BLaER1 treated with 17β-estradiol and CSF1 and Interleukin-3, amounts not matched to agents 10 nM and 100 nM (cell line): ENCODE results near the gene RARB.
A peak's percentile ranks its signal among the peaks of the same experiment; 100 is the strongest.

Experiments
- H3K27ac ChIP-seq, 11 experiments: shearing (Covaris generic); formaldehyde crosslinking; 2 replicates each; pipeline ENCODE4 v1.8.1; 2022
- H3K27me3 ChIP-seq, 11 experiments: shearing (Covaris generic); formaldehyde crosslinking; 2 replicates each; pipeline ENCODE4 v1.8.1; 2022
- H3K36me3 ChIP-seq, 11 experiments: shearing (Covaris generic); formaldehyde crosslinking; 2 replicates each; pipeline ENCODE4 v1.8.1; 2022
- H3K4me1 ChIP-seq, 10 experiments: shearing (Covaris generic); formaldehyde crosslinking; 2 replicates each; pipeline ENCODE4 v1.8.1; 2022
- H3K4me2 ChIP-seq, 11 experiments: shearing (Covaris generic); formaldehyde crosslinking; 2 replicates each; pipeline ENCODE4 v1.8.1; 2022
- H3K4me3 ChIP-seq, 10 experiments: shearing (Covaris generic); formaldehyde crosslinking; 2 replicates each; pipeline ENCODE4 v1.8.1; 2022
- H3K9ac ChIP-seq, 11 experiments: shearing (Covaris generic); formaldehyde crosslinking; 2 replicates each; pipeline ENCODE4 v1.8.1; 2022
- H3K9me3 ChIP-seq, 11 experiments: shearing (Covaris generic); formaldehyde crosslinking; replicated peaks in 1 of 11; 2 replicates each; pipeline ENCODE4 v1.8.1; 2022
- H4K20me1 ChIP-seq, 11 experiments: shearing (Covaris generic); formaldehyde crosslinking; 2 replicates each; pipeline ENCODE4 v1.8.1; 2022
- Cebpa-rat ChIP-seq, 11 experiments: shearing (Covaris generic); IDR thresholded peaks; 2 replicates each; pipeline ENCODE4 v1.8.1; 2022

RARB gene

DNA sequence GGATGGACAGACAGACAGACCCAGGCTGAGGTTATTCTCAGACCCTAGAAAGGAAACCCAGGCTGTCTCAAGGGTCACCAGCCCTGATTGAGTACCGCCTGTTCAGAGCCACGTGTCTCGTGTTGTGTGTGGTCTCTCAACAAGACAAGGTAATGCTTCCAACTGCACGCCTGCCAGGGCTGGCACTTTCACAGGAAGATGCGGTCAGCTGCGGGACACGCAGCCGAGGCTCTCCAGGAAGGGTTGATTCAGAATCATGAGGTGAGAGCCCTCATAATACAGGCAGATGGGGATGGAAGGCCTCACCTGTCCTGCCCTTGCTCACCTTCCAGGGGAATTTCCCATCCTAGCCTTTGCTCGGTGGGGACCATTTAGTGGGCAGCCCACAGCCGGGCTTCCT, 155.3 kb downstream of the RARB start:
- Histone ChIP-seq H3K9me3 (peaks cover 0 to 5% (median 0%) of the 10 kb centered on the region in 11 experiments; a peak in 2 of 22 replicates), H3K27me3 (no peaks in the 10 kb centered on the region), H3K4me2 (no peak overlapping the region), H3K4me1 (peaks cover under 1 to 37% (median 18%) of the 10 kb centered on the region in 10 experiments; a peak in 16 of 20 replicates), H3K27ac (peak overlapping the region in 1 of 11 experiments; percentile 64; a peak in 2 of 22 replicates), H3K36me3 (no peaks in the 10 kb centered on the region), H4K20me1 (no peaks in the 10 kb centered on the region), H3K9ac (no peak overlapping the region), H3K4me3 (no peak overlapping the region)
- no peak for TF ChIP-seq Cebpa-rat (IDR thresholded peaks at IDR 0.05)

DNA sequence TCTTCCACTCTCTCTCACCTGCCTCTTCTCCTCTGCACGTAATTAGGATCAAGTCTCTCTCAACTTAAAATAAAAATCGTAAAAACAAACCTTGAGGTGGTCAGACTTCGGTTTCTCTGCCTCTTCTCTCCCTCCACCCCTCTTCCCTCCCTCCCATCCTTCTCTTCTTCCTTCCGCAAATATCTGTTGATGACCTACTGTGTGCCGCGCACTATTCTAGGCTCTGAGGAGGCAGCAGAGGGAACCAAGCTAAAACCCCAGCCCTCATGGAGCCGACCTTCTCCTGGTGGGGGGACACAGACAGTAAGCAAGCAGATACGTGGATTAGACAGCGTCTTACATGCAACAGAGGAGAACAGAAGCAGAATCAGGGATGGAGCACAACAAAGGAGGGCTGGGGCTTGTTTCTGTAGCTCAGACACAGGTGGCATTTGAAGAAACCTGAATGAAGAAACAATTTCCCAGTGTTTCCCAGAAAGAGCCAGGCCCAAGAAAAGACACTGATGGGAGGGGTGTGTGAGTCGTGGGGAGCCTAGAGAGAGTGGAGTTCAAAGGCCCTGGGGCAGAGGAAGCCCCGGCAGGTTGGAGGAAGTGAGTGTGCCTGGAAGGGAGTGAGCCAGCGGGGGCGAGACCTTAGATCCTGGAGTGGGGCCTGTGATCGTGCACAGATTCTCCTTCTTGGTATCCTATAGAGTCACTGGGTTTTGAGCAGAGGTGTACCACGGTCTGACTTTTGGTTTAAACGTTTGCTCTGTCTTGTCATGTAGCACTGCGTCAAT, 156.1 kb downstream of the RARB start:
- Histone ChIP-seq H3K4me2 (no peak overlapping the region; a peak in 1 of 22 replicates), H3K4me1 (peaks cover 8 to 45% (median 26%) of the 10 kb centered on the region in 10 experiments), H3K4me3 (no peak overlapping the region), H3K36me3 (no peaks in the 10 kb centered on the region), H3K27ac (no peak overlapping the region), H4K20me1 (no peaks in the 10 kb centered on the region), H3K9me3 (peaks cover 0 to 5% (median 0%) of the 10 kb centered on the region in 11 experiments; a peak in 2 of 22 replicates), H3K9ac (no peak overlapping the region), H3K27me3 (no peaks in the 10 kb centered on the region)
- no peak for TF ChIP-seq Cebpa-rat (IDR thresholded peaks at IDR 0.05)

DNA sequence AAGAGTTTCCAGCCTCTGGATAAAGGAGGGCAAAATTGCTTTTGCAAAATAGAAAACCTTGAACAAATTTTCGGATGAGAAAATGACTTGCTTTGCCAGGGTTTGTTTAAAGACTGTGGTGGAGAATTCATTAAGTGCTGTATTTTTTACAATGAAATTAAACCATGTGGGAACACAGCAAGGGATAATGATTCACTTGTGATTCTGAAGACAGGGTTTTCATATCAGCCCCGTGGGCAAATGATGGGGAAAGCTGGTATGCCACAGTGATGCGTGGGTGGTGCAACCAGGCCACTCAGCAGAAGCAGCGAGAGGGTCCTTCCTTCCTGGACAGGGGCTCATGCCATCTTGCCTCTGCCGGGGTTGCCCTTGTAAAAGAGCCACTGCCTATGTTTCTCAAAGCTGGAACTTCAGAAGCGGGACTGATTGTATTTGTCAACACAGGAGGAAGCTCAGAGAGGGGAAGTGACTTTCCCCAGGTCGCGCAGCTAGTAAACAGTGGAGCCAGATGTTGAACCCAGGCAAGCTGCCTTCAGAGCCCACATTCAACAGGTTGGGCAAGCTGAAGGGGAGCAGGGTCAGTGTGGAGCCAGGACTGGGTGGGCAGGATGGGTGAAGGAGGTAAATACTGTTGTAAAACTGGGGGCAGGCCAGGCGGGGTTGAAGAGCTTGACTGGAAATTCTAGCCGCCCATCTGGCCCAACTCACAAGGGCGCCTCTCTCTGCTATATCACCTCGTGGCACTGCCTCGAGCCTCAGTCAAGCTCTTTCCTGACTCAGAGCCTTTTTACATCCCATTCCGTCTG, 157.5 kb downstream of the RARB start:
- Histone ChIP-seq H3K4me1 (peaks cover 18 to 59% (median 37%) of the 10 kb centered on the region in 10 experiments), H3K4me3 (no peak overlapping the region), H3K9ac (no peak overlapping the region; a peak in 1 of 22 replicates), H4K20me1 (no peaks in the 10 kb centered on the region), H3K36me3 (no peaks in the 10 kb centered on the region), H3K9me3 (peaks cover 0 to 5% (median 0%) of the 10 kb centered on the region in 11 experiments; a peak in 2 of 22 replicates), H3K27ac (0 out of 22 replicates have a peak overlapping the region, but pooled peaks of 1 of the 11 experiments have one; percentile 3), H3K27me3 (no peaks in the 10 kb centered on the region), H3K4me2 (peak overlapping the region in 5 of 11 experiments; percentile 1 to 33 (median 11); a peak in 7 of 22 replicates)
- TF ChIP-seq Cebpa-rat (IDR thresholded peaks at IDR 0.05), result no peak

DNA sequence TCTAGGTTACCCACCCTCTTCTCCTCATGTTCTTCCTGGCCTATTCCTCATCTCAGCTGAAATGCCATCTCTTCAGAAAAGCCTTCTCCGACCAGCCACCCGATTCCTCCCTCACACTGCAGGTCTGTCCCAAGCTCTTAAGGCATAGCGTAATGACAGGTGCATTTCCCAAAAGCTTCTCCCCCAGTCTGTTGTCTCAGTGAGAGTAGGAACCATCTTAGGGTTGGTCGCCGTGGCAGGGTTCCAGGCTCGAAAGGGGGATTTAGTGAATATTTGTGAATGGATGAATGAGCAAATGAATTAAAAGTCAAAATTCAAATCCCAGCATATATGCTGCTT, 158.1 kb downstream of the RARB start:
- Histone ChIP-seq H3K9me3 (peaks cover 0 to 5% (median 0%) of the 10 kb centered on the region in 11 experiments; a peak in 2 of 22 replicates), H3K4me1 (peaks cover 18 to 65% (median 37%) of the 10 kb centered on the region in 10 experiments), H3K36me3 (no peaks in the 10 kb centered on the region), H3K4me3 (no peak overlapping the region), H3K27ac (no peak overlapping the region), H3K27me3 (no peaks in the 10 kb centered on the region), H3K9ac (no peak overlapping the region), H3K4me2 (no peak overlapping the region), H4K20me1 (no peaks in the 10 kb centered on the region)
- no peak for TF ChIP-seq Cebpa-rat (IDR thresholded peaks at IDR 0.05)

- no peak for TF ChIP-seq Cebpa-rat (IDR thresholded peaks at IDR 0.05)
- Histone ChIP-seq H3K9ac (no peak overlapping the region), H3K4me1 (peaks cover 18 to 62% (median 37%) of the 10 kb centered on the region in 10 experiments), H3K36me3 (no peaks in the 10 kb centered on the region), H3K9me3 (peaks cover 0 to 5% (median 0%) of the 10 kb centered on the region in 11 experiments; a peak in 2 of 22 replicates), H3K27me3 (no peaks in the 10 kb centered on the region), H3K4me2 (no peak overlapping the region), H3K4me3 (no peak overlapping the region), H4K20me1 (no peaks in the 10 kb centered on the region), H3K27ac (no peak overlapping the region; a peak in 2 of 22 replicates)
These were observed 158.5 kb downstream of the RARB start for GRCh38 chr3:25586553-25586952.

DNA sequence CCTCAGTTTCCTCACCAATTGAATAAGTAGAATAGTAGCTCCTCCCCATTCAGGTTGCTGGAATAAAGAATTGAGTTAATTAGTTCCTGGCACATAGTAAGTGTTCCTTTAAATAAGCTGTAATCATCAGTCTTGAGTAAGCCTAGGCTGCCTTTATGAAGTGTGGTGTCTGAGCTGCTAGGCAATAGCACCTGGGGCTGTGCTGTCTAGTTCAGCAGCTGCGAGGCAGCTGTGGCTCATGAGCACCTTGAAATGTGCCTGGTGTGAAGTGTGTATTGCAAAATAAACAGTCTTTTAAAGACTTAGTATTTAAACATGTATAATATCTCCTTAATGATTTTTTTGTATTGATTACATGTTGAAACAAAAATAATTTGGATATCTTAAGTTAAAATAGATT, 159.0 kb downstream of the RARB start:
- H3K27me3 ChIP-seq, result no peaks in the 10 kb centered on the region
- peaks cover 15 to 56% (median 34%) of the 10 kb centered on the region in 10 experiments for H3K4me1 ChIP-seq
- no peaks in the 10 kb centered on the region for H3K36me3 ChIP-seq
- no peak for TF ChIP-seq Cebpa-rat (IDR thresholded peaks at IDR 0.05)
- H4K20me1 ChIP-seq, result no peaks in the 10 kb centered on the region; a peak in 1 of 22 replicates
- H3K9ac ChIP-seq, result no peak overlapping the region
- peaks cover 0 to 5% (median 0%) of the 10 kb centered on the region in 11 experiments; a peak in 2 of 22 replicates for H3K9me3 ChIP-seq
- no peak overlapping the region for H3K4me3 ChIP-seq
- no peak overlapping the region; a peak in 2 of 22 replicates for H3K27ac ChIP-seq
- H3K4me2 ChIP-seq, result no peak overlapping the region

DNA sequence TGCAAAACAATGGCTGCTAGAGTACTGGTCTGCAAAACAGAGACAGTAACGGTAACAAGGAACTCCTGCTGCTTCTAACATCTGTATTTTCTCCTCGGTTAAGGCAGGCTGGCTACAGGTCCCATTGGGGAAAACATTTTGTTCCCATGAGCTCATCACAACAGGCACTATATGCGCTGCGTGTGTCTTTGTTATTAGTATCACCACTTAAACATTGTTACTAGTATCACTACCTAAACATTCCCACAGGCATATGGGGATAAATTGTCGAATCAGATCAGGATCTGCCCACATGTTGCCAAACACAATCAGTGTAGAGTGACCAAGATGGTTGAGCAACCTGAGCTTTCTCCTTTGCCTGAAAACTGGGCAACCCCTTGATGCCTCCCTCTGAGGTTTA, 159.5 kb downstream of the RARB start:
- Histone ChIP-seq H3K9me3 (peaks cover 0 to 5% (median 0%) of the 10 kb centered on the region in 11 experiments; a peak in 2 of 22 replicates), H3K4me2 (no peak overlapping the region), H3K36me3 (no peaks in the 10 kb centered on the region), H4K20me1 (no peaks in the 10 kb centered on the region; a peak in 1 of 22 replicates), H3K27me3 (no peaks in the 10 kb centered on the region), H3K4me3 (no peak overlapping the region), H3K4me1 (peaks cover 12 to 54% (median 32%) of the 10 kb centered on the region in 10 experiments), H3K9ac (no peak overlapping the region), H3K27ac (no peak overlapping the region)
- TF ChIP-seq Cebpa-rat (IDR thresholded peaks at IDR 0.05), result no peak

- Histone ChIP-seq H3K4me1 (peaks cover 12 to 54% (median 31%) of the 10 kb centered on the region in 10 experiments), H3K4me2 (no peak overlapping the region; a peak in 1 of 22 replicates), H3K36me3 (no peaks in the 10 kb centered on the region), H3K9me3 (peaks cover 0 to 5% (median 0%) of the 10 kb centered on the region in 11 experiments; a peak in 2 of 22 replicates), H3K27ac (no peak overlapping the region), H4K20me1 (peaks cover 0 to under 1% (median 0%) of the 10 kb centered on the region in 11 experiments; a peak in 1 of 22 replicates), H3K27me3 (no peaks in the 10 kb centered on the region), H3K4me3 (no peak overlapping the region), H3K9ac (no peak overlapping the region)
- TF ChIP-seq Cebpa-rat (IDR thresholded peaks at IDR 0.05), result no peak
These were observed 159.9 kb downstream of the RARB start for GRCh38 chr3:25587975-25588374.
